Measurements from ENCODE around the gene FAM20A.

DNA sequence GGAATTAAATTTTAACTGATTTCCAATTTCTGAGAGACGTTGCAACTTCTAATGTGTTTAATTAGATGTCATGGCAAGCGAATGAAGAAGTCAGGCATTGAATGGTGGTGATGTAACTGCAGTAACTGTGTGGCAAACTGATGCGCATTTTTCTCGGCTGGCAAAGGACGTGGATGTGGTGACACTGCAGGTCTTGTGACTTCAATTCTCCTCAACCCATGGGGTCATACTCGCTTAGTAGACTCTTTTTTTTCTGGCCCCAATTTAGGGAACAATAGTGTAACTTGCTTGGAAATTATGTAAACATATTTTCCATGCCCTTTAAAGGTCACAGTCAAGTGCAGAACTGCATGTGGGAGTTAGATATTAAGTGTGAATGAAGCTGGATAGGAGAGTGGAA, 1.9 kb upstream of the FAM20A start:
- TF ChIP-seq, protein P1, sequence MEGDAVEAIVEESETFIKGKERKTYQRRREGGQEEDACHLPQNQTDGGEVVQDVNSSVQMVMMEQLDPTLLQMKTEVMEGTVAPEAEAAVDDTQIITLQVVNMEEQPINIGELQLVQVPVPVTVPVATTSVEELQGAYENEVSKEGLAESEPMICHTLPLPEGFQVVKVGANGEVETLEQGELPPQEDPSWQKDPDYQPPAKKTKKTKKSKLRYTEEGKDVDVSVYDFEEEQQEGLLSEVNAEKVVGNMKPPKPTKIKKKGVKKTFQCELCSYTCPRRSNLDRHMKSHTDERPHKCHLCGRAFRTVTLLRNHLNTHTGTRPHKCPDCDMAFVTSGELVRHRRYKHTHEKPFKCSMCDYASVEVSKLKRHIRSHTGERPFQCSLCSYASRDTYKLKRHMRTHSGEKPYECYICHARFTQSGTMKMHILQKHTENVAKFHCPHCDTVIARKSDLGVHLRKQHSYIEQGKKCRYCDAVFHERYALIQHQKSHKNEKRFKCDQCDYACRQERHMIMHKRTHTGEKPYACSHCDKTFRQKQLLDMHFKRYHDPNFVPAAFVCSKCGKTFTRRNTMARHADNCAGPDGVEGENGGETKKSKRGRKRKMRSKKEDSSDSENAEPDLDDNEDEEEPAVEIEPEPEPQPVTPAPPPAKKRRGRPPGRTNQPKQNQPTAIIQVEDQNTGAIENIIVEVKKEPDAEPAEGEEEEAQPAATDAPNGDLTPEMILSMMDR (conservative IDR thresholded peaks at IDR 0.05; ENCODE audit: low read depth, low read length), result no peak
- TF ChIP-seq EZH2phosphoT487 (IDR thresholded peaks at IDR 0.05; ENCODE audit: borderline replicate concordance, low read length), result no peak
- TF ChIP-seq EZH2 (IDR thresholded peaks at IDR 0.05; ENCODE audit: low read length, unreplicated experiment), result no peak
